GM12865 (cell line): ENCODE data around the gene EML2.

Experiments
- DNase-seq: peaks from one replicate; pipeline ENCODE4 v3.0.0; 2010; ENCODE audit warnings: low read depth
- H3K4me3 ChIP-seq: 2 replicates; pipeline ENCODE4 v1.5.1; 2011; ENCODE audit warnings: mild to moderate bottlenecking, low read depth, low read length, control low read depth
- TF ChIP-seq, protein P1 (sequence below): IDR thresholded peaks from 2 replicates; pipeline ENCODE4 v1.5.1; 2011; ENCODE audit warnings: low read length, control low read depth, low read depth, inconsistent platforms; ENCODE audit not compliant: insufficient read depth; ENCODE audit errors: missing control alignments

EML2 gene

DNA sequence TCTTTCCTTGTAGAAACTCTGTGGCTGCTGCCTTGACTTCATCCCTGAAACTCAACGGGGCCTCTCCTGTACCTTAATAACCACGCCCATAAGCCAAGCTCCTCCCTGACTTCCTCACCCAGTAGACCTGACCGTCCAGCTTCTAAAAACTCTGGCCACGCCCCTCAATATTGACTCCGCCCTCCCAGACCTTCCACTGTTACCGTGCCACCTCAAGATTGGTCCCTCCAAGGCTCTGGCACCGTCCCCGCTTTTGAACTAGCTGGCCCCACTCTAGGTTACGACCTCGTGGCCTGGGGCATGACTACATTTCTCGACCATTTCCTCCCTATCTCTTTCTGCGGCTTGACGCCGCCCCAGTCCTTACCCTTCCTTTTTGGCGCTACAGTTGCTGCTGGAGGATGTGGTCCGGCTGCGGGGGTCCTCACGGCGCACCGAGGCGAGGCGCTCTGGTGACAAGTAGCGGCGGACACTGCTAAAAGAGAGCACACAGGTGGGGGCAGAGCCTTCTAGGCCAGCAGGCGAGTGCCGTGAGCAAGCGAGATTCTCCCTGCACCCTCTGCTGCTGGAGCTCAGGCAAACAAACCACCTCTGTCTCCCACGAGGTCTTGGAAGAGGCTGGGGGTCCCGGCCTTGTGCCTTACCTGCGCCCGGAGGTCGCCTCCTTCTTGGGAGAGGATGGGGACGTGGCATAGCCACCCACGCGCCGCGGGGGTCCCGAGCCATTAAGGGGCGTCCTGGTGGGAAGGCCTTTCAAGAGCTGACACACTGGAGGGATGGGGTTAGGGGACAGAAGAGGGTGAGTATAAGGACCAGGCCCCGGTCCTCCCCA lies 2.3 kb upstream of the EML2 start:
- DNase-seq = peak; percentile 98
- H3K4me3 ChIP-seq = peak overlapping the region; percentile 77
- TF ChIP-seq, protein P1, sequence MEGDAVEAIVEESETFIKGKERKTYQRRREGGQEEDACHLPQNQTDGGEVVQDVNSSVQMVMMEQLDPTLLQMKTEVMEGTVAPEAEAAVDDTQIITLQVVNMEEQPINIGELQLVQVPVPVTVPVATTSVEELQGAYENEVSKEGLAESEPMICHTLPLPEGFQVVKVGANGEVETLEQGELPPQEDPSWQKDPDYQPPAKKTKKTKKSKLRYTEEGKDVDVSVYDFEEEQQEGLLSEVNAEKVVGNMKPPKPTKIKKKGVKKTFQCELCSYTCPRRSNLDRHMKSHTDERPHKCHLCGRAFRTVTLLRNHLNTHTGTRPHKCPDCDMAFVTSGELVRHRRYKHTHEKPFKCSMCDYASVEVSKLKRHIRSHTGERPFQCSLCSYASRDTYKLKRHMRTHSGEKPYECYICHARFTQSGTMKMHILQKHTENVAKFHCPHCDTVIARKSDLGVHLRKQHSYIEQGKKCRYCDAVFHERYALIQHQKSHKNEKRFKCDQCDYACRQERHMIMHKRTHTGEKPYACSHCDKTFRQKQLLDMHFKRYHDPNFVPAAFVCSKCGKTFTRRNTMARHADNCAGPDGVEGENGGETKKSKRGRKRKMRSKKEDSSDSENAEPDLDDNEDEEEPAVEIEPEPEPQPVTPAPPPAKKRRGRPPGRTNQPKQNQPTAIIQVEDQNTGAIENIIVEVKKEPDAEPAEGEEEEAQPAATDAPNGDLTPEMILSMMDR = no peak

DNA sequence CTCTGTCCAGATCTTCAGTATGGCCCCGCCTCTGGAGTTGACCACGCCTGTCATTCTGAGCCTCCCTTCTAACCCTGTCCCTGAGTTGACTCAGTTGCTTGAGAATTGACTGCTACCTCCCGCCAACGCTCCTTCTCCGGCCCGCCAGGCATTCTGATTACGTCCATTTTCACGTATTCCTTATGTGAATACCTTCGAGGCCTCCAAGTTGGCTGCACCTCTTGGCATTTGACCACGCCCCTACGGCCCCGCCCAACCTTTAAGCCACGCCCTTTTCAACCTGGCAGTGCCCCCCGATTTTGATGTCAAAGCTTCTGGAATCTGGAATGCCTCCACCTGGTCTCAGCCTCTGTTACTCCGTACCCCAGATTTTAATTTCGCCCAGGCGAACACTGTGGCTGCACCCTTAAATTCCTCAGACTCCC lies 1.7 kb upstream of the EML2 start:
- TF ChIP-seq, protein P1 = no peak
- peak; percentile 83 for DNase-seq
- H3K4me3 ChIP-seq = peak overlapping the region; percentile 77

DNA sequence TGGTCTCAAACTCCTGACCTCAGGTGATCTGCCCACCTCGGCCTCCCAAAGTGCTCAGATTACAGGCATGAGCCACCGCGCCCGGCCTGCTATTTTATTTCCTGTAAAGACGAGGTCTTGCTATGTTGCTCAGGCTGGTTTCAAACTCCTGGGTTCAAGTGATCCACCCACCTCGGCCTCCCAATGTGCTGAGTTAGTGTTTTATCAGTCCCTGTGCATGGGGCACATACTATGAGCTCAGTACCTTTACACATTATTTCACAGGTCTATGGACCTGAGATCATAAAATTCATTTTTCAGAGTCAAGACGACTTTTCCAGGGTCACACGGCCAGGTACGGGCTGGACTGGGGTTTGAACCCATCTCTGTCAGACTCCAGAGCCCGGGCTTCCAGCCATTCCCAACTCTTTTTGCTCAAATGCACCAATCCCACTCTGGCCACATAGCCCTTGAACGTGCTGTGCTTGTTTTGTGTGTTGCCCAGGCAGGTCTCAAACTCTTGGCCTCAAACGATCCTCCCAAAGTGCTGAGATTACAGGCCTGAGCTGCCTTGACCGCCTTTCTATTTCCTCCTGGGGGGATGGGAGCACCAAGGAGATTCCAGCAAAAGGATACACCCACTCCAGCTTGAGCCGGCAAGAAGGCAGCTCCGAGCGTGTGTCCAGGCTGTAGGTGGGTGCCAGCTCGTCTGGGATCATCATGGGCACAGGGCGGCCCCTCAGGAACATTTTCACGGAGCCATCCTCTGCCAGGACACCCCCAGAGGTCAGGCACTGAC lies 1.1 kb downstream of the EML2 start:
- no peak for DNase-seq
- TF ChIP-seq, protein P1 = no peak
- H3K4me3 ChIP-seq = peak overlapping the region; percentile 94

DNA sequence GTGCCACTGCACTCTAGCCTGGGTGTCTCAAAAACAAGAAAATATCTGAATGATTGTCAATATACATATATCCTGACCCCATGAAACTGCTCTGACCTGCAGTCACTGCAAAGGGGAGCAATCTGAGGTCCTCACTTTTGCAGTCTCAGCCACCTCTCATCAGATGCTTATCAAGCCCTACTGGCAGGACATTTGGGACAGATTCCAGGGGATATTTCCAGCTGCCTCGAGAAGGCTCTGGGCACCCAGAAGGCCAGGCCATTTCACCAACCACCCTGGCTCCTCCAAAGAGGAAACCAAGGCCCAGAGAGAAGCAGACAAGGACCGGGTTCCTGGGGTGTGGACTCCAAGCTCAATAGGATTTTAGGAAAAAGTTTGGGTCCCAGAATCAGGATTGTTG lies 2.3 kb downstream of the EML2 start:
- TF ChIP-seq, protein P1 = no peak
- DNase-seq = no peak
- H3K4me3 ChIP-seq = no peak overlapping the region

DNA sequence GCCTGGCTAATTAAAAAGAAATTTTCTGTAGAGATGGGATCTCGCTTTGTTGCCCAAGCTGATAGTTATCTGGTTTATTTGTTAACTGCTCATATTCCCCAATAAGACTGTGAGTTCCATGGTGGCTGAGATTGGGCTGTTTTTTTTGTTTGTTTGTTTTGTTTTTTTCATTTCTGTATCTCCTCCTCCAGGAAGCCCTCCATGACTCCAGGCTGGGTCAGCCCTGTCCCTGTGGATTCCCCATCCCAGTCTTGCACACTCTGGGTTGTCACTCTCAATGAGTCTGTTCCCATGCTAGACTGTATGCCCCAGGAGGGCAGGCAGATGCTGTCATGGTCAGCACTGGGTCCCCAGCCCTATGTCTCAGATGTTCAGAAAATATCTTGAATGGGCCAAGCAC lies 2.9 kb downstream of the EML2 start:
- TF ChIP-seq, protein P1 = no peak
- no peak for DNase-seq
- H3K4me3 ChIP-seq = no peak overlapping the region

DNA sequence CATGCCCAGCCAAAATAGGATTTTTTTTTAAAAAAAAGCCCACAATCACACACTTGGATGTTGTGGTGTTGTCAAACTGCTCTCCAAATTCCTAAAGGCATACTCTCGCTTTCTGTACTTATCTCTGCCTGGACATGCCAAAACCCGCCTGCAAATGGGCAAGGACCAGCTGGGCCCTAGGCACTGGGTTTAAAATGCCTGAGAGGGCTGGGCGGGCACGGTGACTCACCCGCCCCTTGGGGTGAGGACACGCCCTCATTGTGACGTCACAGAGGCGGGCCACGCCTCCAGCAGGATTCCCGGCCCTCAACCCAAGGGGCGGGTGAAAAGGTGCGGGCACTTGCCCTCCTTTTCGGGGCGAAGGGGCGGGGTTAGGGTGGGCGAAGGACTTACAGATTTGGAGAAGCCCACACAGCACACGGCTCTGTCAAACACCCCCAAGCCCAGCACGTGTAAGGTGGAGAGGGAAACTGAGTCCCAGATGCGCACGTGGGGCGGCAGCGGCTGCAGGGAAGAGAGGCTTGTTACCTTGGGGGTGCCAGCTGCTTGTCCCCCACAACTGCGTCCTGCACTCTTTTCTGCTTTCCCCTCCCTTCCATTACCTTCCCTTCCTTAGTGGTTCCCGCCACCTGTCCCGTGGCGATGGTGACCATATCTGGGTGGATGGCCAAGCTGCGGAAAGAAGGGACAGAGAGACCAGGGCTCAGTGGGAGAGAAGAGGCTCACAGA lies 6.6 kb downstream of the EML2 start:
- DNase-seq = peak; percentile 71
- H3K4me3 ChIP-seq = no peak overlapping the region
- TF ChIP-seq, protein P1 = no peak
